Uterus (tissue), 4 donors: ENCODE measurements around the gene BACE2. TPM values are rescaled to one million over a fixed set of nuclear protein-coding genes. Genes with fewer than 3 reads are reported as not detected.

Experiments used
- DNase-seq, 2 donors: peaks; one replicate each; pipeline ENCODE4 v3.0.0-alpha.2; 2019 to 2020
- H3K27ac ChIP-seq, 2 donors: fragments of 200-600 bp; sonication (generic); 1 replicate in 1 of 2; 2 replicates in 1 of 2; pipeline ENCODE4 v1.5.1; 2016 to 2018
- H3K27me3 ChIP-seq, 2 donors: fragments of 200-600 bp; sonication (generic); one replicate each; pipeline ENCODE4 v1.5.1; 2018 to 2019; ENCODE audit warnings: control low read depth in 1 of 2
- H3K36me3 ChIP-seq, 2 donors: fragments of 200-600 bp; sonication (generic); one replicate each; pipeline ENCODE4 v1.5.1; 2019; ENCODE audit warnings: control low read depth in 1 of 2
- H3K4me1 ChIP-seq, 2 donors: fragments of 200-600 bp; sonication (generic); one replicate each; pipeline ENCODE4 v1.5.1; 2018 to 2019; ENCODE audit warnings: control low read depth in 1 of 2
- H3K4me3 ChIP-seq, 2 donors: fragments of 200-600 bp; sonication (generic); 1 replicate in 1 of 2; 2 replicates in 1 of 2; pipeline ENCODE4 v1.5.1; 2018 to 2019; ENCODE audit warnings: mild to moderate bottlenecking in 1 of 2
- H3K9me3 ChIP-seq, 2 donors: fragments of 200-600 bp; sonication (generic); one replicate each; pipeline ENCODE4 v1.5.1; 2019; ENCODE audit warnings: control low read depth in 1 of 2
- CTCF ChIP-seq, 4 experiments: fragments of 200-600 bp in 2 of 4; fragments of 450-650 bp in 2 of 4; sonication (generic) in 2 of 4; IDR thresholded peaks; one replicate each; pipeline ENCODE4 v1.5.1; 2016 to 2019; ENCODE audit warnings: antibody characterized with exemption in 4 of 4, mild to moderate bottlenecking in 2 of 4, moderate library complexity in 1 of 4
- POLR2A ChIP-seq, 2 donors: fragments of 450-650 bp; IDR thresholded peaks; one replicate each; pipeline ENCODE4 v1.6.1; 2016; ENCODE audit warnings: antibody characterized with exemption in 2 of 2, mild to moderate bottlenecking in 1 of 2, moderate library complexity in 1 of 2
- intact Hi-C: fragments of 100-400 bp; cut with DNase I; formaldehyde crosslinking; loops from one replicate; pipeline ENCODE4 v1.15.1; 2023; ENCODE audit warnings: low total_unique reads
- total RNA-seq, 4 donors: library from RNA; depleted of rRNA in 3 of 4; stranded (reverse); fragments of >200 nt in 3 of 4; gene quantifications; one replicate each; pipeline versions ENCODE4 v1.1.0 to v1.2.4, GENCODE V29; 2014 to 2023
- donor health status: DM: yes; HTN: yes; CAD: no.

The BACE2 gene
- total RNA-seq, 4 donors from 2014 or later = 22.8 to 98.8 (median 76.5) TPM

- H3K27me3 ChIP-seq = no peaks in the 10 kb centered on the region
- no peaks in the 10 kb centered on the region for H3K36me3 ChIP-seq
- no peak overlapping the region for H3K4me3 ChIP-seq
- H3K4me1 ChIP-seq = no peaks in the 10 kb centered on the region
- DNase-seq = no peak
- TF ChIP-seq POLR2A (IDR thresholded peaks at IDR 0.05) (no peak), CTCF (IDR thresholded peaks at IDR 0.05) (no peak)
- H3K27ac ChIP-seq = no peak overlapping the region
- H3K9me3 ChIP-seq = no peaks in the 10 kb centered on the region
- intact Hi-C loops = no loop called here
Measured at GRCh38 chr21:41199123-41199522, 31.2 kb downstream of the BACE2 start.

GRCh38 chr21:41199588-41199987 is 31.6 kb downstream of the BACE2 start:
- TF ChIP-seq CTCF (IDR thresholded peaks at IDR 0.05) (no peak), POLR2A (IDR thresholded peaks at IDR 0.05) (no peak)
- DNase-seq = no peak
- H3K36me3 ChIP-seq = no peaks in the 10 kb centered on the region
- intact Hi-C loops = no loop called here
- no peak overlapping the region for H3K4me3 ChIP-seq
- H3K9me3 ChIP-seq = no peaks in the 10 kb centered on the region
- H3K4me1 ChIP-seq = no peaks in the 10 kb centered on the region
- H3K27ac ChIP-seq = no peak overlapping the region
- no peaks in the 10 kb centered on the region for H3K27me3 ChIP-seq

GRCh38 chr21:41201385-41201784 is 33.4 kb downstream of the BACE2 start:
- Histone ChIP-seq H3K9me3 (no peaks in the 10 kb centered on the region), H3K4me1 (no peaks in the 10 kb centered on the region), H3K4me3 (no peak overlapping the region), H3K27ac (no peak overlapping the region), H3K27me3 (no peaks in the 10 kb centered on the region), H3K36me3 (no peaks in the 10 kb centered on the region)
- intact Hi-C loops = no loop called here
- DNase-seq = no peak
- TF ChIP-seq POLR2A (IDR thresholded peaks at IDR 0.05) (no peak), CTCF (IDR thresholded peaks at IDR 0.05) (no peak)

- no peaks in the 10 kb centered on the region for H3K4me1 ChIP-seq
- intact Hi-C loops = no loop called here
- H3K27me3 ChIP-seq = no peaks in the 10 kb centered on the region
- H3K36me3 ChIP-seq = no peaks in the 10 kb centered on the region
- DNase-seq = no peak
- no peak overlapping the region for H3K4me3 ChIP-seq
- TF ChIP-seq POLR2A (IDR thresholded peaks at IDR 0.05) (no peak), CTCF (IDR thresholded peaks at IDR 0.05) (no peak)
- no peak overlapping the region for H3K27ac ChIP-seq
- no peaks in the 10 kb centered on the region for H3K9me3 ChIP-seq
Measured at GRCh38 chr21:41204736-41205135, 36.8 kb downstream of the BACE2 start.

- DNase-seq = peak; percentile 34 to 39
- Histone ChIP-seq H3K4me3 (no peak overlapping the region), H3K27ac (no peak overlapping the region), H3K27me3 (no peaks in the 10 kb centered on the region), H3K4me1 (no peaks in the 10 kb centered on the region), H3K9me3 (no peaks in the 10 kb centered on the region), H3K36me3 (no peaks in the 10 kb centered on the region)
- TF ChIP-seq CTCF (IDR thresholded peaks at IDR 0.05) (no peak), POLR2A (IDR thresholded peaks at IDR 0.05) (no peak)
- intact Hi-C loops = no loop called here
Measured at GRCh38 chr21:41207401-41208375, 39.7 kb downstream of the BACE2 start.
